PC-9 (cell line): ENCODE measurements around the gene CBX5. TPM values are rescaled to one million over a fixed set of nuclear protein-coding genes. Genes with fewer than 3 reads are reported as not detected.

Source experiments
- BruUV-seq: library from RNA; stranded (reverse); fragments of 400-500 nt; replicated peaks from 2 replicates; lab custom pipeline; 2021; lab: Mats Ljungman, UMichigan
- CTCF ChIA-PET: fragments of 300-600 bp; sonication (Branson Sonifier 250); formaldehyde crosslinking; loops from one replicate; lab custom pipeline; 2022; ENCODE audit warnings: antibody characterized with exemption; lab: Charles Lee
- POLR2A ChIA-PET: fragments of 300-600 bp; sonication (Branson Sonifier 250); formaldehyde crosslinking; loops from one replicate; lab custom pipeline; 2022; ENCODE audit warnings: antibody characterized with exemption; ENCODE audit not compliant: unreplicated experiment; lab: Charles Lee
- DNase-seq, 2 experiments: peaks; one replicate each; pipeline versions ENCODE4 v3.0.0 to v3.0.0-alpha.2; 2015 to 2022; ENCODE audit warnings: mixed read lengths in 1 of 2
- H2AFZ ChIP-seq: fragments of 200-600 bp; sonication (generic); 2 replicates; pipeline ENCODE4 v1.8.1; 2017; ENCODE audit warnings: antibody characterized with exemption
- H3F3A ChIP-seq: fragments of 200-600 bp; sonication (generic); 2 replicates; pipeline ENCODE4 v1.8.1; 2017; ENCODE audit warnings: antibody characterized with exemption, mild to moderate bottlenecking, low read depth; ENCODE audit not compliant: insufficient read depth
- H3K27ac ChIP-seq: fragments of 200-600 bp; sonication (generic); 2 replicates; pipeline ENCODE4 v1.6.1; 2016; ENCODE audit warnings: mixed run types
- H3K27me3 ChIP-seq: fragments of 200-600 bp; sonication (generic); 2 replicates; pipeline ENCODE4 v1.6.1; 2016; ENCODE audit warnings: low read depth, mixed run types; ENCODE audit not compliant: insufficient read depth
- H3K36me3 ChIP-seq: fragments of 200-600 bp; sonication (generic); 2 replicates; pipeline ENCODE4 v1.6.1; 2016; ENCODE audit warnings: low read depth, mixed run types
- H3K4me1 ChIP-seq: fragments of 200-600 bp; sonication (generic); replicated peaks from 2 replicates; pipeline ENCODE4 v1.6.1; 2016; ENCODE audit warnings: mixed run types; ENCODE audit not compliant: insufficient read depth
- H3K4me2 ChIP-seq: fragments of 200-600 bp; sonication (generic); 2 replicates; pipeline ENCODE4 v1.6.1; 2017; ENCODE audit warnings: mixed run types
- H3K4me3 ChIP-seq: fragments of 200-600 bp; sonication (generic); 2 replicates; pipeline ENCODE4 v1.6.1; 2016; ENCODE audit warnings: mixed run types
- H3K79me2 ChIP-seq: fragments of 200-600 bp; sonication (generic); 2 replicates; pipeline ENCODE4 v1.6.1; 2017; ENCODE audit warnings: low read depth, mixed run types
- H3K9me2 ChIP-seq: fragments of 200-600 bp; sonication (generic); 2 replicates; pipeline ENCODE4 v1.8.1; 2017; ENCODE audit warnings: mild to moderate bottlenecking; ENCODE audit not compliant: insufficient read depth
- H3K9me3 ChIP-seq: fragments of 200-600 bp; sonication (generic); 2 replicates; pipeline ENCODE4 v1.8.1; 2016; ENCODE audit warnings: low read depth; ENCODE audit not compliant: insufficient read depth
- H4K20me1 ChIP-seq: fragments of 200-600 bp; sonication (generic); 2 replicates; pipeline ENCODE4 v1.8.1; 2017; ENCODE audit not compliant: insufficient read depth
- EZH2 ChIP-seq: fragments of 200-600 bp; sonication (generic); IDR thresholded peaks from 2 replicates; pipeline ENCODE4 v1.8.0; 2017; ENCODE audit warnings: antibody characterized with exemption, low read depth
- intact Hi-C: fragments of 100-400 bp; cut with micrococcal nuclease; formaldehyde crosslinking; loops from one replicate; pipeline ENCODE4 v1.10.0; 2022; ENCODE audit not compliant: unreplicated experiment
- total RNA-seq: library from RNA; stranded (reverse); gene quantifications from 2 replicates; pipeline ENCODE4 v1.2.3, GENCODE V29; 2021
- TF ChIP-seq, protein P1 (sequence below): fragments of 200-600 bp; sonication (generic); conservative IDR thresholded peaks from 2 replicates; pipeline ENCODE4 v1.6.1; 2017; ENCODE audit warnings: mixed run types, antibody characterized with exemption, mild to moderate bottlenecking, moderate library complexity

CBX5 gene
- total RNA-seq, 1 experiment from 2014 or later, result 154 TPM

- TF ChIP-seq, protein P1, sequence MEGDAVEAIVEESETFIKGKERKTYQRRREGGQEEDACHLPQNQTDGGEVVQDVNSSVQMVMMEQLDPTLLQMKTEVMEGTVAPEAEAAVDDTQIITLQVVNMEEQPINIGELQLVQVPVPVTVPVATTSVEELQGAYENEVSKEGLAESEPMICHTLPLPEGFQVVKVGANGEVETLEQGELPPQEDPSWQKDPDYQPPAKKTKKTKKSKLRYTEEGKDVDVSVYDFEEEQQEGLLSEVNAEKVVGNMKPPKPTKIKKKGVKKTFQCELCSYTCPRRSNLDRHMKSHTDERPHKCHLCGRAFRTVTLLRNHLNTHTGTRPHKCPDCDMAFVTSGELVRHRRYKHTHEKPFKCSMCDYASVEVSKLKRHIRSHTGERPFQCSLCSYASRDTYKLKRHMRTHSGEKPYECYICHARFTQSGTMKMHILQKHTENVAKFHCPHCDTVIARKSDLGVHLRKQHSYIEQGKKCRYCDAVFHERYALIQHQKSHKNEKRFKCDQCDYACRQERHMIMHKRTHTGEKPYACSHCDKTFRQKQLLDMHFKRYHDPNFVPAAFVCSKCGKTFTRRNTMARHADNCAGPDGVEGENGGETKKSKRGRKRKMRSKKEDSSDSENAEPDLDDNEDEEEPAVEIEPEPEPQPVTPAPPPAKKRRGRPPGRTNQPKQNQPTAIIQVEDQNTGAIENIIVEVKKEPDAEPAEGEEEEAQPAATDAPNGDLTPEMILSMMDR, result no peak
- no peak for TF ChIP-seq EZH2
- ChIA-PET POLR2A (no interaction called here), CTCF (no interaction called here)
- Histone ChIP-seq H3K9me3 (no peaks in the 10 kb centered on the region), H3K4me1 (peaks cover 9% of the 10 kb centered on the region; the same call in 1 of the 2 replicates), H3K4me3 (no peak overlapping the region), H2AFZ (no peak overlapping the region), H3K27ac (no peak overlapping the region), H4K20me1 (no peaks in the 10 kb centered on the region), H3F3A (no peaks in the 10 kb centered on the region), H3K36me3 (no peaks in the 10 kb centered on the region), H3K4me2 (no peak overlapping the region), H3K79me2 (no peaks in the 10 kb centered on the region), H3K9me2 (no peaks in the 10 kb centered on the region), H3K27me3 (peaks cover 13% of the 10 kb centered on the region; the same call in 1 of the 2 replicates)
- no TSS peak for BruUV-seq
- intact Hi-C loops, result no loop called here
- DNase-seq, result no peak
Observed at GRCh38 chr12:54197431-54197909, 82.5 kb downstream of the CBX5 start.

- no peaks in the 10 kb centered on the region for H3K36me3 ChIP-seq
- intact Hi-C loops, result no loop called here
- H3K27me3 ChIP-seq, result peaks cover 13% of the 10 kb centered on the region; the same call in 1 of the 2 replicates
- no peaks in the 10 kb centered on the region for H3K9me2 ChIP-seq
- H3F3A ChIP-seq, result no peaks in the 10 kb centered on the region
- no peak overlapping the region for H3K27ac ChIP-seq
- no peak overlapping the region for H3K4me3 ChIP-seq
- H2AFZ ChIP-seq, result no peak overlapping the region
- H3K9me3 ChIP-seq, result no peaks in the 10 kb centered on the region
- H3K4me1 ChIP-seq, result peaks cover 9% of the 10 kb centered on the region; the same call in 1 of the 2 replicates
- TF ChIP-seq, protein P1, result no peak
- no peak for TF ChIP-seq EZH2
- no peaks in the 10 kb centered on the region for H3K79me2 ChIP-seq
- ChIA-PET CTCF (no interaction called here), POLR2A (no interaction called here)
- no peak overlapping the region for H3K4me2 ChIP-seq
- no peak for DNase-seq
- H4K20me1 ChIP-seq, result no peaks in the 10 kb centered on the region
- BruUV-seq, result no TSS peak
Observed at GRCh38 chr12:54197010-54197409, 82.9 kb downstream of the CBX5 start.

DNA sequence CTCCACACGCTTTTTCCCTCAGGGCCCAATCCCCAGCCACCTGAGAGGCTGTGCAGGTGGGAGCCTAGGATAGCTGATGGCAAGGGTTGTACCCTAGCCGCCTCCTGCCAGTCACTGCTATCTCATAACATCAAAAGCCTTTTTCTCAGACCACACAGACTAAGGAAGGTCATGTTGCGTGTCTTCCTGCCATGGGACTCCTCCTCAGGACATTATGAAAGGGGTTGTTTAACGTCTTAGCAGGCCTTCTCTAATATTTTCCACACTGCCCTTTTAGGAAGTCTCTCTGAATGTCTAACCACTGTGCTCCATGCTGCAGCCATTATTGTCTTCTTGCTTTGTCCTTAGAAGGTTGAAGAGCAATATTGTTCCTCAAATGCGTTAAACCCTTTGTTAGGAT lies 83.5 kb downstream of the CBX5 start:
- DNase-seq, result no peak
- intact Hi-C loops, result no loop called here
- POLR2A ChIA-PET, result no interaction called here
- Histone ChIP-seq H3K9me3 (no peaks in the 10 kb centered on the region), H3K4me1 (peaks cover 10% of the 10 kb centered on the region), H3K4me3 (no peak overlapping the region), H3K4me2 (no peak overlapping the region), H2AFZ (no peak overlapping the region), H3K36me3 (no peaks in the 10 kb centered on the region), H3K27me3 (peaks cover 13% of the 10 kb centered on the region; the same call in 1 of the 2 replicates), H3K79me2 (no peaks in the 10 kb centered on the region), H4K20me1 (no peaks in the 10 kb centered on the region), H3K9me2 (no peaks in the 10 kb centered on the region), H3F3A (no peaks in the 10 kb centered on the region), H3K27ac (no peak overlapping the region)
- CTCF ChIA-PET, result no interaction called here
- TF ChIP-seq, protein P1, result no peak
- no peak for TF ChIP-seq EZH2
- no TSS peak for BruUV-seq
